ENCODE results near the gene UST. TPM values are rescaled to one million over a fixed set of nuclear protein-coding genes. Genes with fewer than 3 reads are reported as not detected.
A peak's percentile ranks its signal among the peaks of the same experiment; 100 is the strongest.

The UST gene
- total RNA-seq, 1 experiment from 2014 or later = 32.1 TPM

DNA sequence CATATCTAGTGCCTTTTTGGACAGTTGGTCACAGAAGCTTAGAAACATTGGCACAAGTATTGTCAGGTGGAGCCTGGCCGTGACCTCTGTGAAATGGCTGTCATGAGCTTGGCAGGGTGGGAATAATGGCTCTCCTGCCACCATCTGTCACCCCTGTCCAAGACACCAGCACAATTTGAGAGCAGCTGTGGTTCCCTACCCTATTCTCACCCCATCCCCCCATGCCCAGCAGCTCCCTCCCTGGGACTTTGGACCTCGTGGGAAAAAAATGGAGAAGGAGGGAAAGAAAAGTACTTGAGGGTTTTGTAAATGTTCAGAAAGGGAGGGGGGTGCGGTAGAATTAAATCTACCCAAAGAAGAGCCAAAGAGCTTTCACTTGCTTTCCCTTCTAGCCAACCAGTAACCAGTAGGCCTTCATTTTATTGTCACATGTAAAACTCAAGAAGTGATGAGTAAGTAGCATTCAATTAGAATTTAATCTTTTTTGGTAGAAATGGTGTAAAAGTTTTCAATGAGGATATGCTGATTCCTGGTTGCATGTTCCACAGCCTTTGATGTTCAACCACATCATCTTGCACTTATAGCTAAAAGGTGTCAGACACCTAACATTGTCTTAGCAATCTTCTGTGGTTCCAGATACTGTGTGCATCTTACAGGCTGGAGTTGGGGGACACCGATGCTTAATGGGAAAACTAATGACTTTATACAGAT lies 307.2 kb downstream of the UST start (continued):
- TF ChIP-seq SP1 (CRISPR knock-in tag; conservative IDR thresholded peaks at IDR 0.05) = no peak
- no peak for TF ChIP-seq OVOL2 (CRISPR knock-in tag; IDR thresholded peaks at IDR 0.05; ENCODE audit: borderline replicate concordance)
- TF ChIP-seq GABPB1 (CRISPR knock-in tag; IDR thresholded peaks at IDR 0.05) = no peak

DNA sequence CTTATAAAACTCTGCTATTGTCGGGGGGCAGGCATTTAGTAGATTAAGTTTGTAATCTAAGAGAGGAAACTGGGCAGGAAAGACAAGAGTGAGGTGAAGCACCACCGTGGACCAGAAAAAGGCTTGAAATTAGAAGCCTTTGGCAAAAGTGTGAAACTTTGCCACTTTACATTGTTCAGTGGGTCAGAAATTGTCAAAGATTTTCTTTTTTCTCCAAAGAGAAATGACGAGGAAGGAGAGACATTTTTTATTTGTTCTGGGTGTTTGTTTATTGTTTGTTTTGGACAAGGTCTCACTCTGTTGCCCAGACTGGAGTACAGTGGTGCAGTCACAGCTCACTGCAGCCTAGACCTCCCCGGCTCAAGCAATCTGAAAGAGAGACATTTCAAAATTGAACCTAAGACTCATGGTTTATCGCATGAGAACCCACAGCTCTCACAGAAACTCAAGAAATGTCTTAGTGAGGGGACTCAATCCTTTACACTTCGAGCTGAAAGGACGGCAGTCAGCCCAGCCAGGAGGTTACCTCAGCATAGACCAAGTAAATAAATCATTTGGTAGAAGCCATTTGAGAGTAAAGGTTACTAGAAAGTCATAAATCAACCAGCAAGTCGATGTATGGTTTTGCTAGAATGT lies 307.8 kb downstream of the UST start:
- no peak overlapping the region for H3K4me3 Mint-ChIP-seq
- no peak for ATAC-seq
- H3K9me3 Mint-ChIP-seq = no peaks in the 10 kb centered on the region
- peaks cover 4% of the 10 kb centered on the region for H3K36me3 Mint-ChIP-seq
- ChIA-PET POLR2A (no interaction called here), CTCF (interaction anchor here (1.1 to 1.4 kb wide), 2 partner anchors 9 to 377 kb away, joined by 3 to 5 read pairs; no protein-coding TSS in a partner anchor)
- DNase-seq (ENCODE audit: low spot score) = no peak
- H3K4me1 Mint-ChIP-seq = peaks cover 46% of the 10 kb centered on the region
- peak overlapping the region; percentile 87 for H3K27ac Mint-ChIP-seq
- no peaks in the 10 kb centered on the region for H3K27me3 Mint-ChIP-seq (ENCODE audit: low read depth)
- TF ChIP-seq, protein P1, sequence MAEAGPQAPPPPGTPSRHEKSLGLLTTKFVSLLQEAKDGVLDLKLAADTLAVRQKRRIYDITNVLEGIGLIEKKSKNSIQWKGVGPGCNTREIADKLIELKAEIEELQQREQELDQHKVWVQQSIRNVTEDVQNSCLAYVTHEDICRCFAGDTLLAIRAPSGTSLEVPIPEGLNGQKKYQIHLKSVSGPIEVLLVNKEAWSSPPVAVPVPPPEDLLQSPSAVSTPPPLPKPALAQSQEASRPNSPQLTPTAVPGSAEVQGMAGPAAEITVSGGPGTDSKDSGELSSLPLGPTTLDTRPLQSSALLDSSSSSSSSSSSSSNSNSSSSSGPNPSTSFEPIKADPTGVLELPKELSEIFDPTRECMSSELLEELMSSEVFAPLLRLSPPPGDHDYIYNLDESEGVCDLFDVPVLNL (CRISPR knock-in tag; IDR thresholded peaks at IDR 0.05; ENCODE audit: borderline replicate concordance, low read depth) = no peak

DNA sequence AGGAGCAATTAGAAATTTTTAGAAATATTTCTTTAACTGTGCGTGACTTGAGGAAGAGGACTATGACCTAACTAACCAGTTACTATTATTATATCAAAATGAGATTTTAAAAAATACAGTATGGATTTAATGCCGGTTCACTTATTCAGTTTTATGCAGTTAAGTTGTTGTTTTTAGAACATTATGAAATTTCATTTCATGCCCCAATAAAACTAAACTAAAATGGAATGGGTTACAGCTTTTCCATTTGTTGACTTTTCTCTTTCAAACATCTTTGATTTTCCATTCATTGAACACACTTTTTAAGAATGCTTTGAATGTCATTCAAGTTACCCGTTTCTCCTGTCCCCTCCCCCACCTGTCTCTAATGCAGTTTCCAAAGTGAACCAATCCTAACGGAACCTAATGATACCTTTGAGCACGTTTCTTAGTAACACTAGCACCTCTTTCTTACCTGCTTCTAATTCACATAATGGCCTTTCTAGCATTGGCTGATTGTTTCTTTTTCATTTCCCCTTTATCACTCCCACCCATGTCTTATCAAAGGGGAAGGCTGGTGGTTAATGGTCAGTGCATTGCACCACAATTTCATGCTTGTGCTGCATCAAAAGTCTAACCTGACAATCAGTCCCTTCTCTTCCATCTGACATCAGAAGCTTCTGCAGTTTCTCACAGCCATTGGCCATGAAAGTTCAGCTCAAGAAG lies 308.5 kb downstream of the UST start:
- POLR2A ChIA-PET = no interaction called here
- CTCF ChIA-PET = no interaction called here
- Mint-ChIP-seq H3K27me3 (ENCODE audit: low read depth) (no peaks in the 10 kb centered on the region), H3K9me3 (no peaks in the 10 kb centered on the region), H3K27ac (no peak overlapping the region; the same call in 1 of the 2 replicates), H3K4me3 (no peak overlapping the region), H3K36me3 (peaks cover 4% of the 10 kb centered on the region), H3K4me1 (peaks cover 49% of the 10 kb centered on the region)
- DNase-seq (ENCODE audit: low spot score) (no peak), ATAC-seq (no peak)
- TF ChIP-seq ZBTB21 (CRISPR knock-in tag; IDR thresholded peaks at IDR 0.05; ENCODE audit: borderline replicate concordance) = no peak
- no peak for TF ChIP-seq SP1 (CRISPR knock-in tag; conservative IDR thresholded peaks at IDR 0.05)
- no peak for TF ChIP-seq GRHL2 (CRISPR knock-in tag; IDR thresholded peaks at IDR 0.05; ENCODE audit: insufficient replicate concordance, severe bottlenecking)
- TF ChIP-seq GABPB1 (CRISPR knock-in tag; IDR thresholded peaks at IDR 0.05) = no peak
- no peak for TF ChIP-seq NFE2L1 (CRISPR knock-in tag; IDR thresholded peaks at IDR 0.05)
- TF ChIP-seq NR2C2 (CRISPR knock-in tag; IDR thresholded peaks at IDR 0.05) = no peak
- TF ChIP-seq TP53 (CRISPR knock-in tag; IDR thresholded peaks at IDR 0.05) = no peak

DNA sequence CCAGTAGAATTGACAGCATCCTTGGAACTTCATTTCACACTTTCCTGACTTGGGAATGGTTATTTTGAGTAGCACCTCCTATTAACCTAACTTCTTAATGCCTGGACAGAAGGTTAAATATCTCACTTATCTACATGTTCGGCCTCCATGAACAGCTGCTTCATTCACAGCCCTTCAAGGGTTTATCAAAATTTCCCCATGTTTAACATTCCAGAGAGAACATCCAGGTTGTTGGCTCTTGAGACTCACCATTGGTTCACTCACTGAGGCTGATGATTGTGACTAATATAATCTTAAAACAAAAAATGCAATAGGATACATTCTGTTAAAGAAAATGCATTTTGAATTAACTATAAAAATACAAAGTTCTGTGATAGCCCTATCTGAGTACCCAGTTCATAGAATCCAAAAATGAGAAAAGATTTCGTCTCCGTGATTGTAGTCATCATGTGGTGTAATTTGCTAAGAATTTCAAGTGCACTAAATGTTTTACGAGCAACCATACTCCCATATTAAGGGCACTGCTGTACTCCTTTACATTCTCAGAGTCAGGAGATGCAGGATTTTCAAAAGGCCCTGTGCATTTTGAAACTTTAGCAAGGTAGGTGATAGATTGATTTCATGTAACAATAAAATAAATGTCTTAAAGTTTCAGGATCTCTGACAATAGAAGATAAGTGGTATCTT lies 310.1 kb downstream of the UST start:
- Mint-ChIP-seq H3K36me3 (no peaks in the 10 kb centered on the region), H3K4me1 (peaks cover 41% of the 10 kb centered on the region), H3K27me3 (ENCODE audit: low read depth) (no peaks in the 10 kb centered on the region), H3K9me3 (no peaks in the 10 kb centered on the region), H3K27ac (no peak overlapping the region), H3K4me3 (no peak overlapping the region)
- TF ChIP-seq ZNF317 (CRISPR knock-in tag; IDR thresholded peaks at IDR 0.05; ENCODE audit: borderline replicate concordance, low read depth) = no peak
- no peak for TF ChIP-seq ZNF263 (CRISPR knock-in tag; IDR thresholded peaks at IDR 0.05; ENCODE audit: low read depth)
- TF ChIP-seq CREB1 (CRISPR knock-in tag; IDR thresholded peaks at IDR 0.05) = no peak
- DNase-seq (ENCODE audit: low spot score) (no peak), ATAC-seq (no peak)
- CTCF ChIA-PET = no interaction called here
- POLR2A ChIA-PET = no interaction called here

DNA sequence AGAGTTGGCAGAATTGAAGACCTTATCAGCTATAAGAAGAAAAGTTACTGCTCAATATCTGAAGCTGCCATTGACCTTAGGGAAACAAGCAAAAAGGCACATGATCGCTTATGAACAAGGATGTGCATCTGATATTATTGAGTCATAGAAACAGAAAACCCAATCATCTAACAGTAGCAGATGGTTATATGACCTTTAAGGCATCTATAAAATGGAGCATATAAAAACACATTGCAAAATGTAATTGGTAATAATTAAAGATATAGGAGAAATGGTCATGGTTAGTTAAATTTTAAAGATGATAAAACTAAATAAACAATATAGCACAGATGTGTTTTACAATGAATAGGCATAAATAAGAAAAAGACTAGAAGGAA lies 310.6 kb downstream of the UST start:
- ATAC-seq = no peak
- Mint-ChIP-seq H3K36me3 (no peaks in the 10 kb centered on the region), H3K27ac (no peak overlapping the region), H3K9me3 (no peaks in the 10 kb centered on the region), H3K27me3 (ENCODE audit: low read depth) (no peaks in the 10 kb centered on the region), H3K4me3 (no peak overlapping the region), H3K4me1 (peaks cover 39% of the 10 kb centered on the region)
- DNase-seq (ENCODE audit: low spot score) = no peak
- CTCF ChIA-PET = no interaction called here
- POLR2A ChIA-PET = no interaction called here
- TF ChIP-seq, protein P2, sequence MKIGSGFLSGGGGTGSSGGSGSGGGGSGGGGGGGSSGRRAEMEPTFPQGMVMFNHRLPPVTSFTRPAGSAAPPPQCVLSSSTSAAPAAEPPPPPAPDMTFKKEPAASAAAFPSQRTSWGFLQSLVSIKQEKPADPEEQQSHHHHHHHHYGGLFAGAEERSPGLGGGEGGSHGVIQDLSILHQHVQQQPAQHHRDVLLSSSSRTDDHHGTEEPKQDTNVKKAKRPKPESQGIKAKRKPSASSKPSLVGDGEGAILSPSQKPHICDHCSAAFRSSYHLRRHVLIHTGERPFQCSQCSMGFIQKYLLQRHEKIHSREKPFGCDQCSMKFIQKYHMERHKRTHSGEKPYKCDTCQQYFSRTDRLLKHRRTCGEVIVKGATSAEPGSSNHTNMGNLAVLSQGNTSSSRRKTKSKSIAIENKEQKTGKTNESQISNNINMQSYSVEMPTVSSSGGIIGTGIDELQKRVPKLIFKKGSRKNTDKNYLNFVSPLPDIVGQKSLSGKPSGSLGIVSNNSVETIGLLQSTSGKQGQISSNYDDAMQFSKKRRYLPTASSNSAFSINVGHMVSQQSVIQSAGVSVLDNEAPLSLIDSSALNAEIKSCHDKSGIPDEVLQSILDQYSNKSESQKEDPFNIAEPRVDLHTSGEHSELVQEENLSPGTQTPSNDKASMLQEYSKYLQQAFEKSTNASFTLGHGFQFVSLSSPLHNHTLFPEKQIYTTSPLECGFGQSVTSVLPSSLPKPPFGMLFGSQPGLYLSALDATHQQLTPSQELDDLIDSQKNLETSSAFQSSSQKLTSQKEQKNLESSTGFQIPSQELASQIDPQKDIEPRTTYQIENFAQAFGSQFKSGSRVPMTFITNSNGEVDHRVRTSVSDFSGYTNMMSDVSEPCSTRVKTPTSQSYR (CRISPR knock-in tag; IDR thresholded peaks at IDR 0.05) = no peak
- TF ChIP-seq ZNF416 (CRISPR knock-in tag; IDR thresholded peaks at IDR 0.05) (no peak), IRF2 (CRISPR knock-in tag; IDR thresholded peaks at IDR 0.05; ENCODE audit: borderline replicate concordance, low read depth) (no peak), NFYB (CRISPR knock-in tag; conservative IDR thresholded peaks at IDR 0.05; ENCODE audit: low read depth) (no peak), ZNF232 (CRISPR knock-in tag; IDR thresholded peaks at IDR 0.05) (no peak)
- TF ChIP-seq, protein P3, sequence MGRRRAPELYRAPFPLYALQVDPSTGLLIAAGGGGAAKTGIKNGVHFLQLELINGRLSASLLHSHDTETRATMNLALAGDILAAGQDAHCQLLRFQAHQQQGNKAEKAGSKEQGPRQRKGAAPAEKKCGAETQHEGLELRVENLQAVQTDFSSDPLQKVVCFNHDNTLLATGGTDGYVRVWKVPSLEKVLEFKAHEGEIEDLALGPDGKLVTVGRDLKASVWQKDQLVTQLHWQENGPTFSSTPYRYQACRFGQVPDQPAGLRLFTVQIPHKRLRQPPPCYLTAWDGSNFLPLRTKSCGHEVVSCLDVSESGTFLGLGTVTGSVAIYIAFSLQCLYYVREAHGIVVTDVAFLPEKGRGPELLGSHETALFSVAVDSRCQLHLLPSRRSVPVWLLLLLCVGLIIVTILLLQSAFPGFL (CRISPR knock-in tag; IDR thresholded peaks at IDR 0.05; ENCODE audit: borderline replicate concordance) = no peak
- TF ChIP-seq, protein P4, sequence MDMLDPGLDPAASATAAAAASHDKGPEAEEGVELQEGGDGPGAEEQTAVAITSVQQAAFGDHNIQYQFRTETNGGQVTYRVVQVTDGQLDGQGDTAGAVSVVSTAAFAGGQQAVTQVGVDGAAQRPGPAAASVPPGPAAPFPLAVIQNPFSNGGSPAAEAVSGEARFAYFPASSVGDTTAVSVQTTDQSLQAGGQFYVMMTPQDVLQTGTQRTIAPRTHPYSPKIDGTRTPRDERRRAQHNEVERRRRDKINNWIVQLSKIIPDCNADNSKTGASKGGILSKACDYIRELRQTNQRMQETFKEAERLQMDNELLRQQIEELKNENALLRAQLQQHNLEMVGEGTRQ (CRISPR knock-in tag; IDR thresholded peaks at IDR 0.05) = no peak

All from WTC11 (cell line).